Thoracic aorta (tissue), 2 donors: ENCODE results near the gene ASH1L. TPM values are rescaled to one million over a fixed set of nuclear protein-coding genes. Genes with fewer than 3 reads are reported as not detected.

Source experiments
- ATAC-seq: fragments of 150-250 bp; one replicate; pipeline ENCODE4 v1.8.0; 2017; ENCODE audit warnings: low read depth; ENCODE audit not compliant: insufficient number of reproducible peaks, low FRiP score
- DNase-seq: peaks from one replicate; pipeline ENCODE4 v3.0.0-alpha.2; 2020; ENCODE audit warnings: low spot score
- H3K27ac ChIP-seq, 2 donors: fragments of 200-600 bp; sonication (generic); 1 replicate in 1 of 2; 2 replicates in 1 of 2; pipeline ENCODE4 v1.5.1; 2016; ENCODE audit warnings: mild to moderate bottlenecking in 2 of 2, moderate library complexity in 2 of 2
- H3K27me3 ChIP-seq: fragments of 200-600 bp; sonication (generic); replicated peaks from 2 replicates; pipeline ENCODE4 v1.6.0; 2016; ENCODE audit warnings: mild to moderate bottlenecking; ENCODE audit not compliant: insufficient read depth
- H3K36me3 ChIP-seq: fragments of 200-600 bp; sonication (generic); one replicate; pipeline ENCODE4 v1.5.1; 2016
- H3K4me1 ChIP-seq, 2 donors: fragments of 200-600 bp; sonication (generic); 1 replicate in 1 of 2; 2 replicates in 1 of 2; pipeline versions ENCODE4 v1.5.1 to v1.6.0; 2016; ENCODE audit warnings: low read depth in 2 of 2, mild to moderate bottlenecking in 1 of 2; ENCODE audit not compliant: control insufficient read depth in 1 of 2
- H3K4me3 ChIP-seq: fragments of 200-600 bp; sonication (generic); 2 replicates; pipeline ENCODE4 v1.5.1; 2016; ENCODE audit warnings: mild to moderate bottlenecking
- H3K9me3 ChIP-seq: fragments of 200-600 bp; sonication (generic); 2 replicates; pipeline ENCODE4 v1.5.1; 2016
- CTCF ChIP-seq: fragments of 200-600 bp; sonication (generic); IDR thresholded peaks from one replicate; pipeline ENCODE4 v1.5.1; 2019; ENCODE audit warnings: antibody characterized with exemption
- total RNA-seq, 2 donors: library from RNA; depleted of rRNA; stranded (reverse); fragments of >200 nt; gene quantifications; one replicate each; pipeline versions ENCODE4 v1.1.0 to v1.2.3, GENCODE V29; 2016

ASH1L gene
- total RNA-seq, 2 donors from 2014 or later = 52.7 to 84.2 TPM

DNA sequence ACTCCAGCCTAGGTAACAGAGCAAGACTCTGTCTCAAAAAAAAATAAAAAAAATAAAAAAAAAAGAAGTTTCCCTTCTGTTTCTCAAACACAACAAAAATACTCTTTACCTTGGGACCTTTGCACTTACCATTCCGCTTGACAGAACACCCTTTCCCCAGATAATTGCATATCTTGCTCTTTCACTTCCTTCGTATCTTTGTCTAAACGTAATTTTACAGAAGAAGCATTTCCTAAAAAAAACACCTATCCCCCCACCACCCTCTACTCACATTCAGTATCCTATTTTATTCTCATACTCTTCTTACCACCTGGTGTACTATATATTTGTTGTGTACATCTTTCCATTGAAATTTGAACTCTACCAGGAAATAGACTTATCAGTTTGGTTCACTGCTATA lies 32.7 kb downstream of the ASH1L start:
- H3K36me3 ChIP-seq = no peaks in the 10 kb centered on the region
- ATAC-seq = no peak
- H3K9me3 ChIP-seq = no peaks in the 10 kb centered on the region
- H3K4me1 ChIP-seq = peaks cover 23 to 32% of the 10 kb centered on the region in 2 donors
- no peak overlapping the region for H3K27ac ChIP-seq
- no peaks in the 10 kb centered on the region for H3K27me3 ChIP-seq
- no peak for DNase-seq
- H3K4me3 ChIP-seq = no peak overlapping the region
- no peak for TF ChIP-seq CTCF

DNA sequence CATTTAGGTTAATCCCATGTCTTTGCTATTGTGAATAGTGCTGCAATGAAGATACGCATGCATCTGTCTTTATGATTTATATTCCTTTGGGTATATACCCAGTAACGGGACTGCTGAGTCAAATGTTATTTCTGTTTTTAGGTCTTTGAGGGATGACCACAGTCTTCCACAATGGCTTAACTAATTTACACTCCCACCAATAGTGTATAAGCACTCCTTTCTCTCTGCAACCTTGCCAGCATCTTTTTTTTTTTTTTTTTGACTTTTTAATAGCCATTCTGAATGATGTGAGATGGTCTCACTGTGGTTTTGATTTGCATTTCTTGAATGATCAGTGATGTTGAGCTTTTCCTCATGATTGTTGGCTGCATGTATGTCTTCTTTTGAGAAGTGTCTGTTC lies 33.5 kb downstream of the ASH1L start:
- H3K27ac ChIP-seq = no peak overlapping the region
- H3K4me3 ChIP-seq = no peak overlapping the region
- no peaks in the 10 kb centered on the region for H3K9me3 ChIP-seq
- no peak for TF ChIP-seq CTCF
- no peaks in the 10 kb centered on the region for H3K36me3 ChIP-seq
- H3K27me3 ChIP-seq = no peaks in the 10 kb centered on the region
- no peak for DNase-seq
- H3K4me1 ChIP-seq = peaks cover 25 to 30% of the 10 kb centered on the region in 2 donors
- ATAC-seq = no peak

- Histone ChIP-seq H3K27me3 (no peaks in the 10 kb centered on the region), H3K4me3 (no peak overlapping the region), H3K36me3 (no peaks in the 10 kb centered on the region), H3K9me3 (no peaks in the 10 kb centered on the region), H3K4me1 (peaks cover 30 to 31% of the 10 kb centered on the region in 2 donors), H3K27ac (no peak overlapping the region)
- no peak for TF ChIP-seq CTCF
- no peak for DNase-seq
- ATAC-seq = no peak
Observed at GRCh38 chr1:155527677-155528076, 34.9 kb downstream of the ASH1L start.

- Histone ChIP-seq H3K36me3 (no peaks in the 10 kb centered on the region), H3K27me3 (no peaks in the 10 kb centered on the region), H3K4me3 (no peak overlapping the region), H3K4me1 (peaks cover 23 to 25% of the 10 kb centered on the region in 2 donors), H3K9me3 (no peaks in the 10 kb centered on the region), H3K27ac (no peak overlapping the region)
- TF ChIP-seq CTCF = no peak
- DNase-seq (no peak), ATAC-seq (no peak)
Observed at GRCh38 chr1:155526356-155526755, 36.2 kb downstream of the ASH1L start.

GRCh38 chr1:155522069-155522468 lies 40.5 kb downstream of the ASH1L start:
- H3K36me3 ChIP-seq = peaks cover 2% of the 10 kb centered on the region
- no peak overlapping the region for H3K4me3 ChIP-seq
- peaks cover 4 to 8% of the 10 kb centered on the region in 2 donors for H3K4me1 ChIP-seq
- no peak for TF ChIP-seq CTCF
- H3K27me3 ChIP-seq = no peaks in the 10 kb centered on the region
- no peaks in the 10 kb centered on the region for H3K9me3 ChIP-seq
- ATAC-seq = no peak
- H3K27ac ChIP-seq = no peak overlapping the region
- no peak for DNase-seq
